GM18861 (cell line): ENCODE measurements around the gene AHNAK2.

Source experiments
- ATAC-seq: cut with Tn5 transposase; IDR thresholded peaks from one replicate; pipeline ENCODE4 v1.9.1; 2021; ENCODE audit not compliant: unreplicated experiment

Gene AHNAK2

GRCh38 chr14:104974665-104975390 lies 3.3 kb downstream of the AHNAK2 start:
- ATAC-seq, result no peak

- ATAC-seq, result no peak
Observed at GRCh38 chr14:104974146-104974541, 4.0 kb downstream of the AHNAK2 start.

- ATAC-seq, result no peak
Observed at GRCh38 chr14:104973385-104974145, 4.6 kb downstream of the AHNAK2 start.

GRCh38 chr14:104973135-104973384 lies 5.1 kb downstream of the AHNAK2 start:
- ATAC-seq, result no peak

GRCh38 chr14:104972301-104973134 lies 5.7 kb downstream of the AHNAK2 start:
- no peak for ATAC-seq

GRCh38 chr14:104971447-104972240 lies 6.5 kb downstream of the AHNAK2 start:
- no peak for ATAC-seq

GRCh38 chr14:104970231-104971068 lies 7.7 kb downstream of the AHNAK2 start:
- no peak for ATAC-seq

- ATAC-seq, result no peak
Observed at GRCh38 chr14:104969741-104970230, 8.4 kb downstream of the AHNAK2 start.

- no peak for ATAC-seq
Observed at GRCh38 chr14:104968541-104969401, 9.4 kb downstream of the AHNAK2 start.

- no peak for ATAC-seq
Observed at GRCh38 chr14:104968153-104968527, 10.0 kb downstream of the AHNAK2 start.

GRCh38 chr14:104967386-104968152 lies 10.6 kb downstream of the AHNAK2 start:
- ATAC-seq, result no peak

GRCh38 chr14:104966981-104967385 lies 11.2 kb downstream of the AHNAK2 start:
- no peak for ATAC-seq

- ATAC-seq, result no peak
Observed at GRCh38 chr14:104966261-104966865, 11.8 kb downstream of the AHNAK2 start.

- ATAC-seq, result no peak
Observed at GRCh38 chr14:104965561-104966231, 12.5 kb downstream of the AHNAK2 start.

GRCh38 chr14:104964546-104964945 lies 13.6 kb downstream of the AHNAK2 start:
- no peak for ATAC-seq

GRCh38 chr14:104957146-104958113 lies 20.7 kb downstream of the AHNAK2 start:
- ATAC-seq, result no peak
